Raji (cell line): ENCODE data around the gene CFH.

Experiments
- POLR2A ChIP-seq: IDR thresholded peaks from 2 replicates; pipeline ENCODE4 v1.6.1; 2011; ENCODE audit warnings: low read depth, low read length, control low read depth; ENCODE audit not compliant: insufficient read depth

CFH gene

DNA sequence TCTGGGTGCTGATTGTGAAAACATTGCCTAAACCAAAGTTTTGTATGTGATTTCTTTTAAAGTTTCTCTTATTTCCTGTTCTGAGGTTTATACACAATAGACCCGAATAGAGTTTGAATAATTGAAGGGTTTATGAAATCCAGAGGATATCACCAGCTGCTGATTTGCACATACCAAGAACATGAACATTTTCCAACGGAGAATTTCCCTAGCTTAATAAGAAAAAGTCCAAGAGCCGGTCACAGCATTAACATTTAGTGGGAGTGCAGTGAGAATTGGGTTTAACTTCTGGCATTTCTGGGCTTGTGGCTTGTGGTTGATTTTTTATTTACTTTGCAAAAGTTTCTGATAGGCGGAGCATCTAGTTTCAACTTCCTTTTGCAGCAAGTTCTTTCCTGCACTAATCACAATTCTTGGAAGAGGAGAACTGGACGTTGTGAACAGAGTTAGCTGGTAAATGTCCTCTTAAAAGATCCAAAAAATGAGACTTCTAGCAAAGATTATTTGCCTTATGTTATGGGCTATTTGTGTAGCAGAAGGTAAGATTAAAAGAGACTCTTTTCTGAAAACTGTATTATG lies at the start of gene CFH:
TSS of gene CFH (plus strand) at position 407 of the 579 bp plus-strand sequence. CDS start at position 482, 75 bp downstream.
- no peak for TF ChIP-seq POLR2A

GRCh38 chr1:196603651-196604050 lies 48.2 kb upstream of the CFH start:
- TF ChIP-seq POLR2A = no peak

DNA sequence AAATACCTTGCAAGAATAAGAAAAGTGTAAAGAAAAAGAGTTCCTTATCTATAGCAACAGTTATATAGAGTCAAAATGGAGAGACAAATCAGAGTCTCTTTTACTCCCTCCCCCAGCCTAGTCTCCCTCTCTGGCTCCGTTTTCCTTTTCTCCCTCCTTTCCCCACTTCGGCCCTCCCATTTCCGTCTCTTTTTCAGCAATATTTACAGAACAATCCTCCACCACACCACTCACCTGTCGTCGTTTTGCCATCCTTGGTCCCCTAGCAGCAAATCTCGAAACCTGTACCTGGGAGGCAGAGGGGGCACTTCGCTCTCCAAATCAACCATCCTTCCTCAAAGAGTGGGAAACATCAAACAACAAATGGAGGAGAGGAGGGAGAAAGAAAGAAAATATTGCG lies 43.9 kb upstream of the CFH start:
- TF ChIP-seq POLR2A = no peak

- no peak for TF ChIP-seq POLR2A
Measured at GRCh38 chr1:196608390-196609369, 43.2 kb upstream of the CFH start, which contains the start of gene KCNT2. Gene KCNT2, minus strand, starts transcription at chr1:196608440. Its CDS starts 131 bp downstream, at chr1:196608309.

DNA sequence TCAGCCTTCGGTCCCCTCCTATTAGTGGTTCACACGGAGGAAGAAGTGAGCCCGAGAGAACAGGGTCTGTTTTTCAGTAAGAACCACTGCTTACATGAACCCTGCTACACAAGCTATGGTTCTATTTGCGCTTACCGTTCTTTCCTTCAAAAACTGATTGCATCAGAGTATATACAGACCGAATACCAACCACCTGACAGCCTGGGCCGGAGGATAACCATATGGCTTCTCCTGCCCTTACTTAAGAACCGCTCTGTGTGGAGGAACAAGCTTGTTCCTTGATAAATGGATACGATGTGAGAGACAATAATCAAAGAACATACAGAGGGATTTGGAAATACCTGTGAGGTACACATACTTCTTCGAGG lies 42.5 kb upstream of the CFH start:
- TF ChIP-seq POLR2A = no peak

GRCh38 chr1:196611873-196612272 lies 40.0 kb upstream of the CFH start:
- TF ChIP-seq POLR2A = no peak

DNA sequence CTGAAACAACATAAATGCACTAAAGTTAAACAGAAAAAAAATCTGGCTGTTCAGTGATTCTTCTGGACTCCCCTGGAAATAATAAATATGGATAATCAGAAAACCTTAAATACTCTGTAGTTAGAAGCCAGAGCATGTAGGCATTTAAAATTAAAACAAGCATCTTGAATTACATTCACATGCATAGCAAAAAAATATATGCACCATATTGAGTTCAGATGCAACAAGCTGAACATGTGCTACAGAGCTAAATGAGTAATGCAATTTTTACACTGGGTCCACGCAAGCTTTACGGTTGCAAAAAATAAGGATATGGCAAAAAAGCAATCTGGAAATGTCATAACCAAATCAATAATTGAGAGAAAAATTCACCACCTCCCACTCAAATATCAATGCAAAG lies 32.1 kb upstream of the CFH start:
- TF ChIP-seq POLR2A = no peak

GRCh38 chr1:196623079-196623478 lies 28.8 kb upstream of the CFH start:
- no peak for TF ChIP-seq POLR2A

GRCh38 chr1:196628838-196629237 lies 23.0 kb upstream of the CFH start:
- TF ChIP-seq POLR2A = no peak

- no peak for TF ChIP-seq POLR2A
Measured at GRCh38 chr1:196637606-196638005, 14.2 kb upstream of the CFH start.

DNA sequence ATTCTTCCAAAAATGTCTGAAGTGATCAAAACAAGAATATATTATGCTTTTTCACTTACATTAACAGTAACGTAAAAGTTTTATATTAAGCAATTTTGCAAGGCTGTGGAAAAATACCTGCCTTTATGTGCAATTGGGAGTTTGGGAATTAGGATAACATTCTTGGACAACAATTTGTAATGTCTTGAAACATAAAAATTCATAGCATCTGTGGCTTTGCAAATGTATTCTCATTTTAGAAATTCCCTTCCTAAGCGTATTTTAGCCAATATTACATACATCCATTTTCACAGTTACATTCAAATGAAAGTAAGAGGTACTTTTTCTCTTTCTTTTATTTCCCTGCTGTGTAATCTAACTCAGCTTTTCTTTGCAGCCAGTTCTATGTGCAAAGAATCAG lies 13.4 kb upstream of the CFH start:
- TF ChIP-seq POLR2A = no peak

DNA sequence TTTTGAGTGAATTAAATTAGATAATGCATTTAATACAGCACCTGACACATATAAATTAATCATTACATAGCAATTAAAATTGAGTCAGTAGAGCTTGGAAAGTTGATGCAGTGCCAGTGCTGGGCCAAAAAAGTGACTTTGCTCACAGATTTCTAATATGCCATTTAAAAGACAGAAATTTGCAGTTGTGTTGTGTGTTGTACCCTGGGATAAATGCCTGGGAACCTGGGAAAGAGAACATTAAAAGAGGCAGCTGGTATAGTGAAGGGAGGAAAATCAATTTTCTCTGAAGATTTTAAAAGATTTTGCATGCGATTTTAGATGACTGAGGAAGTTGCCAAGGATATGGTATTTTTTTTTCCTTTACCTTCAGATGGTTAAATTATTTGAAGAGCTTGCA lies 10.9 kb upstream of the CFH start:
- TF ChIP-seq POLR2A = no peak

DNA sequence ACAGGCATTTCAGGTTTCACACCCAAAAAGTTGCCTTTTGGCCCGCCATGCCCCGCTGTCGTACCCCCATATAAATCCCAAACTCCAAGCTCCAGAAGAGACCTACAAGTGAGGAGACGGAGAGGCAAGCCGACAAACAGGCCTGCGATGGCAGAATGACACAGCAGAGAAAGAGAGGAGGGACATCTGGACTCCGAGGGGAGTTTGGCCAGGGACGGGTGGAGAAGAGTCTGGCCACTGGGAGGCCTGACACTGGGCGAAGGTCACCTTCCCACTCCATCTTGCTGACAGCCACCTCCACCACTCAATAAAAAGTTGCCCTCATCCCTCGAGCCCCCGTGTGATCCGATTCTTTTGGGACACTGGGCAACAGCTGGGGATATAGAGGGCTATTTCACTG lies 1.9 kb upstream of the CFH start:
- TF ChIP-seq POLR2A = no peak

DNA sequence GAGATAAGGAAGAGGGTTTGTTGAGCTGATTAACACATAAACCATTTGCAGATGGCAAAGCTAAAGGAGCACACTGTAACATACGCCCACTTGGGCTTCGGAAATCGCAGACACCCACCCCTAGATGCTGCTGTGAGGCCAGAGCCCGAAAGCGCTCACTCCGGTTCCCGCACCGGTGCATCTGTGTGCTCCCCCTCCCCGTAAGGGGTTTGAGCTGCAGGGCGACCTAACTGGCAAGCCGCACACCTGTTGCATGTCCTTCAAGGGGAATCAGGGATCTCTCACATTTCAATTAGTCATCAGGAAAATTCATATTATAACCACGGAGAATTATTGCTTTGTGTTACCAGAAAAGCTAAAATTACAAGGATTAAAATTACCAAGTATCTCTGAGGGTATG lies 1.4 kb upstream of the CFH start:
- TF ChIP-seq POLR2A = no peak

- no peak for TF ChIP-seq POLR2A
Measured at GRCh38 chr1:196651079-196651478, 764 bp upstream of the CFH start.

DNA sequence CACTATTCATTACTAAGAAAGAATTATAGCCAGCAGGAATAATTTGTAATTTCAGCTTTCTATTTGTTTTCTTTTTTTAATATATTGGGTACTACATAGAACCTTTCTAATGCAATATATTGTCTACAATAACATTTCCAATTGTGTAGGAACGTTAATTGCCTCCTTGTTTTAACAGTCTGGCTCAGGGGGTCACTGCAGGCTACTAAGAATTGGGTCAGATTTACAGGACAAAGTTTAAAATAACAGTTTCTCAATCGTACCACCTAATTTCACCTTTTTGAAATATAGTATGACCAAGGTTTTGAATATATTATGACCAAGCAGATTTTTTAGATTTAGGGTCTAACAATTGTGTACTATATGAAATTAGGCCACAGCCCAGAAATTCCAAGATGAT lies 2.4 kb downstream of the CFH start:
- TF ChIP-seq POLR2A = no peak
